GM12801 (cell line): ENCODE results near the gene TMEM208.

Experiments
- TF ChIP-seq, protein P1 (sequence below): IDR thresholded peaks from one replicate; pipeline ENCODE4 v1.5.1; 2011; ENCODE audit warnings: control low read depth; ENCODE audit not compliant: insufficient read length; ENCODE audit errors: extremely low read depth

The TMEM208 gene

DNA sequence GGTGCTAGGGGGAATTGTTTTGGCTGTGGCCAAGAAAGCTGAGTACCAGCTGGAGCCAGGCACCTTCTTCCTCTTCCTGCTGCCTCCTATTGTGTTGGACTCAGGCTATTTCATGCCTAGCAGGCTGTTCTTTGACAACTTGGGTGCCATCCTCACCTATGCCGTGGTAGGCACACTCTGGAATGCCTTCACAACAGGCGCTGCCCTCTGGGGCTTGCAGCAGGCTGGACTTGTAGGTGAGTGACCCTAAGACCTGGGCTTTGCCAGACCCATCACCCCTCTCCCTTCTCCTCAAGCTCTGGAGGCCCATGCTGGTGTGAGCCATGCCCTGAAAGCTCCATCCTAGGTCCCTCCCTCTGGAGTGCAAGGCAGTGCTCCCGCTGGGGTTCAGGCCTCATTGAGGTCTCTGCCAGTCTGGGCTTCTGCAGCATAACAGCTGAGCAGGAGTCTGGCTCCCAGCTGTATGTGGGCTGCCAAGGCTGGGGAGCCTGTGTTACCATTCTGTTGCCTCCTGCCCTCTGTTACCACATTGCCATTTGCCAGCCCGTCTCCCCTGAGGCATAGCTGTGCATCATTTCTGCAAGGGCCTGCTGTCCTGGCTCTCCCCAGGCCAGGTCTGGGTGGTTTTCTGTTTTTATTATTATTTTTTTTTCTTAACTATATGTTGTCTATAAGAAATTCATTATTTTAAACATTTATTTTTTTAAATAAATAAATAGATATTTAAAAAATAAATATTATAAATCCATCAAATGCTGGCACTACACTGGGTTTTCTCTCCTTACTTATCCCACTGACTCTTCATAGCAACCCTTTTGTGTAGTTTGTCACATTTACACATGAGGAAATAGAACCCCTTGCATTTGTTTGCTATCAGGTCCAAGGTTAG, 25.9 kb downstream of the TMEM208 start:
- TF ChIP-seq, protein P1, sequence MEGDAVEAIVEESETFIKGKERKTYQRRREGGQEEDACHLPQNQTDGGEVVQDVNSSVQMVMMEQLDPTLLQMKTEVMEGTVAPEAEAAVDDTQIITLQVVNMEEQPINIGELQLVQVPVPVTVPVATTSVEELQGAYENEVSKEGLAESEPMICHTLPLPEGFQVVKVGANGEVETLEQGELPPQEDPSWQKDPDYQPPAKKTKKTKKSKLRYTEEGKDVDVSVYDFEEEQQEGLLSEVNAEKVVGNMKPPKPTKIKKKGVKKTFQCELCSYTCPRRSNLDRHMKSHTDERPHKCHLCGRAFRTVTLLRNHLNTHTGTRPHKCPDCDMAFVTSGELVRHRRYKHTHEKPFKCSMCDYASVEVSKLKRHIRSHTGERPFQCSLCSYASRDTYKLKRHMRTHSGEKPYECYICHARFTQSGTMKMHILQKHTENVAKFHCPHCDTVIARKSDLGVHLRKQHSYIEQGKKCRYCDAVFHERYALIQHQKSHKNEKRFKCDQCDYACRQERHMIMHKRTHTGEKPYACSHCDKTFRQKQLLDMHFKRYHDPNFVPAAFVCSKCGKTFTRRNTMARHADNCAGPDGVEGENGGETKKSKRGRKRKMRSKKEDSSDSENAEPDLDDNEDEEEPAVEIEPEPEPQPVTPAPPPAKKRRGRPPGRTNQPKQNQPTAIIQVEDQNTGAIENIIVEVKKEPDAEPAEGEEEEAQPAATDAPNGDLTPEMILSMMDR = no peak

DNA sequence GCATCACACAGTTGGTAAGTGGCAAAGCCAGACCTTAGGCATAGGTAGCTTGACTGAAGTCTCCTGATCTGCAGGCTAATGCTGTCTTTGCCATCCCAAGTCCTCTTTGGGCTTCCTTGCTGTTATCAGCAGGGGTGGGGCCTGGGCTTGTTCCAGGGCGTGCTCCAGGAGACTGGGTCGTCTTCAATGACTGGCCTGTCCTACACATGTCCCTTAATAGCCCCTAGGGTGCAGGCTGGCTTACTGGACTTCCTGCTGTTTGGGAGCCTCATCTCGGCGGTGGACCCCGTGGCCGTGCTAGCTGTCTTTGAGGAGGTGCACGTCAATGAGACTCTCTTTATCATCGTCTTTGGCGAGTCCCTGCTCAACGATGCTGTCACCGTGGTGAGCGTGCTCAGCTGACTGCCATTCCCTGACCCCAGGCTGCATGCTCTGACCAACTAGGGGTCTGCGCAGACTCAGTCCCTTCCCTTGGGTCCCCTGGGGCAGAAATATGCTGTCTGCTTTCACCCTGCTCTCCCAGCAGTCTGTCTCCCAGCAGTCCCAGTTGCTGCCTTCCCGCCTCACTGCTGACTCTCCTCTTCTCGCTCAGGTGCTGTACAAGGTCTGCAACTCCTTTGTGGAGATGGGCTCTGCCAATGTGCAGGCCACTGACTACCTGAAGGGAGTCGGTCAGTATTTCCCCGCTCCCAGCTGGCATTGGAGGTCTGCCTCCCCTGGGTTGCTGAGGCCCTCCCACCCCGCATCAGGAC, 28.0 kb downstream of the TMEM208 start:
- TF ChIP-seq, protein P1 = no peak

DNA sequence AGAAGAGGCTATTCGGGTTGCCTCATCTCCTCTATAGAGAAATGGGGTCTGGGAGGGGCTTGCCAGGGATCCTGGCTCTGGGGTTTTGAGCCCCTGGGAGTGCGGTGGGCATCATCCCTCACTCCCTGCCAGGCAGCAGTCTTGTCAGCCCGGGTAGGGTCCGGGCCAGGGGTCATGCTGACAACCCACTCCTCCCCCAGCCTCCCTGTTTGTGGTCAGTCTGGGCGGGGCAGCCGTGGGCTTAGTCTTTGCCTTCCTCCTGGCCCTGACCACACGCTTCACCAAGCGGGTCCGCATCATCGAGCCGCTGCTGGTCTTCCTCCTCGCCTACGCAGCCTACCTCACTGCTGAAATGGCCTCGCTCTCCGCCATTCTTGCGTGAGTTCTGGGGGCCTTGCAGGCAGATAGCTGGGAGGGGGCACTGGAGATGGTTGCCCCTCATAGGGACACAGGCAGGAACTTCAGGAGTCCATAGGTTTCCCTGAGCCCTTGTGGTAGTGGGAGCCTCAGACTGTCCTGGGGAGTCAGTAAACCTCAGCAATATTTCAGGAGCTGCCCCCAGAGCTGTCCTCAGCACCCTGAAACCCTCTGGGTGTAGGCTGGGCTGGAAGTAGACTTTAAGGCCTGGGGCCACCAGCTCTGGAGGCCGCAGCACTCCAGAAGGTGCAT, 28.8 kb downstream of the TMEM208 start:
- TF ChIP-seq, protein P1 = no peak

DNA sequence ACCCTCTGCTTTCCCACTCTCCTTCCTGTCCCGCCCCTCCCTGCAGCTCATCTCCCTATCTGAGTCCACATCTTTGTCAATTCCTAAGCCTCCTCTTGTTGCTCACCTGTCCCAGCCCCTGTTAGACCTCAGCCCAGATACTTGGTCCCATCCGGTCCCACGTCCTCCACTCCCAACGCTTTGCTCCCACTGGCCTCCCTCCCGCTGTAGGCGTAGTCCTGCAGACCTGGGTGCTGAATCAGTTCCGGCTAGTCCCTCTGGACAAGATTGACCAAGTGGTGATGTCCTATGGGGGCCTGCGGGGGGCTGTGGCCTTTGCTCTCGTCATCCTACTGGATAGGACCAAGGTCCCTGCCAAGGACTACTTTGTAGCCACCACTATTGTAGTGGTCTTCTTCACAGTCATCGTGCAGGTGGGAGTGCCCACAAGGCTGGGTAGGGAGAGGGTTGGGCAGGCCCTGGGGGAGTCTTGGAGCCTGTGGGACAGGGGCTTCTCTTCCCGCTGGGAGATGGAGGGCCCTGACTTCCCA, 29.8 kb downstream of the TMEM208 start:
- TF ChIP-seq, protein P1 = no peak

DNA sequence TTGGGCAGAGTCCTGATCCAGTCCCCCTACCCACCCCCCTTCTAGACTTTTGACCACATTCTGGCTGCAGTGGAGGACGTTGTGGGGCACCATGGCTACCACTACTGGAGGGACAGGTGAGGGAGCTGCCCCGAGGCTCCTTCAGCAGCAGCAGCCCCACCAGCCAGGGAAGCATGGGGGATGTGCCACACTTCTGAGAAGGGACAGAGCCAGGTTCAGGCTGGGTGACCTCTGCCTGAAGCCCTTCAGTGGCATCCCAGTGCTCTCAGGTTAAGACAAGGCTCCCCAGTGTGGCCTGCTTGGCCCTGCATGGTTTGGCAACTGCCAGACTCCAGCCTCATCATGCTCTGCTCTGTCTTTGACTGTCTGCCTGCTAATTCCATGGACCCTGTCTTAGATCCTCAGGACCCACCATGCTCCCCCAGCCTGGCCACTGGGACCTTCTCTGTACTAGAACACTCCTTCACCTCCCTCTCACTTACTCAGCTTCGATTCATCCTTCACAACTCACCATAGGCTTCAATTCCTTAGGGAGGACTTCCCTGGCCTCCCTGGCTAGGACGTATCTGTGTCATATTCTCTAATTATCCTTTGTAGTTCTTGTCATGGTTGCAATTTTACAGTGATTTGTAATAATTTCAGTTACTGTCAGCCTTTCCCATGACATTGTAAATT, 30.7 kb downstream of the TMEM208 start:
- TF ChIP-seq, protein P1 = no peak

DNA sequence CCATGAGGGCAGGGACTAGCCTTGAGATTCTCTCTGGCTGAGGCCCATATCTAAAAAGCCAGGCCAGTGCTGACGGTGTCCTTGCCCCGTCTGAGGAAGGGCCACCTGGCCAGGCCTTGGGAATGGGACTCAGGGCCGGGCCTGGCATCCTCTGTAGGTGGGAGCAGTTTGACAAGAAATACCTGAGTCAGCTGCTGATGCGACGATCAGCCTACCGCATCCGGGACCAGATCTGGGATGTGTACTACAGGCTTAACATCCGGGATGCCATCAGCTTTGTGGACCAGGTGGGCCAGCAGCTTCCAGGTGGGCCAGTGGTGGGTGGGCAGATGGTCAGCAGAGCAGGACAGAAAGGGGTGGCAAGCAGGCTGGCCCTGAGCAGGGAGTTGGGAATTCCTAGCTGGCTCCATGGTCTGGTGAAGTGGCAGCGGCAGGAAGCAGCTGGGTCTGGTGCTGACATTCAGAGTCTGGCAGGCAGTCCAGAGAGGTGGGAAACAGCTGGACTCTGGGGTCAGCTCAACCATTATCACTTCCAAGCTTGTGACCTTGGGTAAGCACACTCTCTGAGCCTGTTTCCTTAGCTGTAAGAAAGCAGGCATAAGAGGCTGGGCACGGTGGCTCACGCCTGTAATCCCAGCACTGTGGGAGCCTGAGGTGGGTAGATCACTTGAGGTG, 31.4 kb downstream of the TMEM208 start:
- TF ChIP-seq, protein P1 = no peak
